ENCODE measurements around the gene AFAP1.

DNA sequence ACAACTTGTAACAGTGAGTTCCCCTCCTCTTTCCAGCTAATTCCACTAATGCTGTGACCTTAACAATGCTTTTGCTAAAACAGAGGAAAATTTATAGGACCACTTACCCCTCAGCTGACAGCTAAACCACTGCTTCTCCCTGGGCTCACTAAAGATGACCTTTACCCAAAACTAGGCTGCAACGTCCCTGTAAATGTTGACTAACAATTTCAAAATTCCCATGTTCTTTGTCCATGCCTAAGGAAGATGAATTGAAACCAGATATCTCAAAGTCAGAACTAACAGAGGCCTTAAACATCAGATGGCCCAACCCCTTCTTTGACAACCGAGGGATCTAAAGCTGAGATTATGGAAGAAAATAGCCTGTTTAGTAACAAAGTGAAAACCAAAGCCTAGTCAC is 32.5 kb downstream of the AFAP1 start:
- TF ChIP-seq CTCF (IDR thresholded peaks at IDR 0.05) (no peak), EZH2phosphoT487 (IDR thresholded peaks at IDR 0.05) (no peak)

All from neural progenitor cell (in vitro differentiated cells).